T-helper 2 cell treated with Interferon-gamma antibody and Interleukin-4, amounts not matched to agents 100 ng/mL and 5 ng/mL, for 36 hours (primary cell): ENCODE data around the gene CPT2. TPM values are rescaled to one million over a fixed set of nuclear protein-coding genes. Genes with fewer than 3 reads are reported as not detected.

ENCODE experiments used
- intact Hi-C: fragments of 100-400 bp; cut with micrococcal nuclease; formaldehyde crosslinking; loops from one replicate; pipeline ENCODE4 v1.15.1; 2023
- total RNA-seq: library from RNA; stranded (reverse); gene quantifications from 2 replicates; pipeline ENCODE4 v1.2.3, GENCODE V29; 2022

CPT2 gene
- total RNA-seq, 1 donor from 2014 or later: 15.7 TPM

DNA sequence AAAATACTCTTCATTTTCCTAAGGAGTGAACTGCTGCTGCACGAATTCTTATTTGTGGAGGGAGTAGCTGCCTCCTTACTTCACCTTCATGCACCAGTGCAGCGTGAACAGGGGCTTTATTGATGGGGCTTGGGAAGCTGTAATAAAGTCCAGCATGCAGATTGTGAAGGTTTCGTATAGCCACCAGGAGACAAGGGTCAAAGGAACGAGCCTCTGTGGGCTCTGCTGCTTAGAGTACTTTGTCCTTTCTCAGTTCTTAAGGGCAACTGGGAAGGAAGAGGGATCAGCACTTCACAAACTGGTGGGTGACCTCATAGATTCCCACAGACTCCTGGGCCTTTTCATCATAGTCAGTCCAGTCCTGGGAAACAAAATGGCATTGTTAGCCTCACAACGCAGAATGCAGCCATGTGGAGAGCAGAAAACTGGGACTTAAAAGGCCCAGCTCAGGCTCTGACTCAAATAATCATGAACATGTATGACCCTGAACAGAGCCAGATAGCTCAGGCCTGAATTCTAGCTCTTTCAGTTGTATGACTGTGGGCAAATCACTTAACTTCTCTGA lies 17.8 kb downstream of the CPT2 start:
- intact Hi-C loops: no loop called here

- intact Hi-C loops: no loop called here
Observed at GRCh38 chr1:53218201-53218600, 21.6 kb downstream of the CPT2 start.

DNA sequence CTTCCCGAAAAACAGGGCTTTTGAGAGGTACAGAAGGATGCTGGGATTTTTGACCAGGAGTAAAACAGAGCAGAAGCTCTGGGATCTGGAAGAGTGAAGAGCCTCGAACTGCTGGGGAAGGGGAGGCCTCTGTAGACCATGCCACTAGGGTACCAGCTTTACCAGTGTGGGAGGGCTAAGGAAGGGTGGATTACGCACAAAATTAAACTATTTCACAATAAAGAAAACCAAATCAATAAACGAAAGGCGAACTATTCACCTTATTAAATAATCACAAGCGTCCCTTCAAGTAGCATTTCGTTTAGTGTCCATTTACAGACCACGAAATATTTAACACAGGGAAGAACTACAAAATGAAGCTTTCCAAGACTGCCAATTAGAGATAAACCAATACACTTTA lies 23.1 kb downstream of the CPT2 start:
- intact Hi-C loops: loop anchor here (1.0 to 5.0 kb wide), 4 partner anchors 19 to 492 kb away; partner anchors contain the start of genes CPT2, MAGOH and ZYG11B

DNA sequence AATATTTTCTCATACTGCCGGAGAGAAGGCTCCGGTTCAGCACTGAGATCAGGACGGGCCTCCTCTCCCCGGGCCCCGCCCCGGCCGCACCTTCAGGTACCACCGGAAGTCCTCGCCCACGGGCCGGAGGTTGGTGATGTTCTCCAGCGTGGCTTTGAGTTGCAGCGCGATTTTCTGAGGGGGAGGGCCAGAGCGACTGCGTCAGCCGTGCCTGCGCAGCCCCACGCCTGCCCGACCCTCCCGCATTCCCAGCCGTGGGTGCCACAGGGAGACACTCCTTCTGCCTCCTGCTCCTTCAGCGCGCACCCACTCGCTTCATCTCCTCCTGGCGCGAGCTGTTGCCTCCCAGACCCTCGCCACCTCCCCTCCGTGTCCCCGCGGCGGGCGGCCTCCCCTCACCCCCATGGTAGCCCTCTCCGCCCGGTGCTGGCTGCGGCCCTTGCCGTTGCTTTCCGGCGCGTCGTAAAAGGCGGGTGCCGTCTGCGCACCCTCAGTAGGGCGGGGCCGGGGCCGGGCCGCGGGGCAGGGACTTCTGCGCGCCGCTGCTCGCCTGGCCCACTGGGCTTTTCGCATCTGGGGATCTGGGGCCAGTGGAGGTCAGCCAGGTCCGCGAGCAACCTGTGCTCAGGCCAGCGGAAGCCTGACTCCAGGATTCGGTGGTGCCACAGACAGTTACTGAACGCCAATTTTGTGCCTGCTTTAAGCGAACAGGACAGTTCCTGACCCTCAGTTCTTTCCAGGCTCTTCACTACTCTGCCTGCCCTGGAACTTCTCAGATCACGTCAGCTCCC lies 23.7 kb downstream of the CPT2 start, which contains the start of gene CZIB:
CZIB (minus strand) TSS at position 464 of the 791 bp plus-strand sequence; CDS start at position 405, 59 bp downstream.
- intact Hi-C loops: loop anchor here (1.0 to 5.0 kb wide), 4 partner anchors 18 to 493 kb away; partner anchors contain the start of genes CPT2, MAGOH and ZYG11B

- intact Hi-C loops: loop anchor here (1.0 to 5.0 kb wide), 4 partner anchors 17 to 494 kb away; partner anchors contain the start of genes CPT2, MAGOH and ZYG11B
Observed at GRCh38 chr1:53220962-53221286, 24.3 kb downstream of the CPT2 start.

DNA sequence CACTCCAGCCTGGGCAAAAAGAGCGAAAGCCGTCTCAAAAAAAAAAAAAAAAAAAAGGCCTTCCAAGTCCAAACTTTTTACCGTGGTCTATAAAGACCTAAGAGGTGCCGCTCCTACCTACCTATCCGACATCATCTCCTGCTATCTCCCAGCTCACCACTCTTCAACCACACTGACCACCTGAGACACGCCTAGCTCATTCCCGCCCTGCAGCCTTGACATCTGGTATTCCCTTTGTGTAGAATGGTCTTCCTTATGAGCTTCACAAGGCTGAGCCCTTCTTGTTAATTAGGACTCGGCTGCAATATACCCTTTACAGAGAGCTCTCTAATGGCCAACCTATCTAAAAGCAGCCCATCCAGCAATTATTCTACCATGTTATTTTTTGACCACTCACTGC lies 41.0 kb downstream of the CPT2 start:
- intact Hi-C loops: loop anchor here (1.0 kb wide), 3 partner anchors 17 to 89 kb away; partner anchors contain the start of genes CPT2 and CZIB

GRCh38 chr1:53238197-53239155 lies 41.9 kb downstream of the CPT2 start, which contains the start of gene MAGOH:
TSS of gene MAGOH (minus strand) at chr1:53238518. CDS start at chr1:53238448, 70 bp downstream.
- intact Hi-C loops: loop anchor here (1.0 kb wide), 3 partner anchors 18 to 88 kb away; partner anchors contain the start of genes CPT2 and CZIB

GRCh38 chr1:53241828-53242227 lies 45.2 kb downstream of the CPT2 start:
- intact Hi-C loops: no loop called here

DNA sequence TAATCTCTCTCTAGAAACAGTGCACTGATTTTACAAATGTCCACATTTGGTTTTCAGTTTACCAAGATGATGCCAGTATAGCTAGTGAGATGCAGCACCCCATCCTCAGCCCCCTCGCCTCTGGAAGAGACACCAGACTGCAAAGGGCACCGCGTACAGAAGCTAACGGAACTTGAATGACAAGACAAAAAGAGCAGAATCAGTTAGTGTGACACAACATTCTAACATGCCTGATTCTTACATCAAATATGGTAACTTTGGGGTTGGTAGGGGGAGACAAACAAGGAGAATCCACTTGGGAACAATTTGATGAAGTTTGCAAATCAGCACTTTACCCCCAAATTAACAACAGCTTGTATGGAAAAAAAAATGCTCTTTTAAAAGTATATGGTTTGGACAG lies 45.8 kb downstream of the CPT2 start:
- intact Hi-C loops: no loop called here

DNA sequence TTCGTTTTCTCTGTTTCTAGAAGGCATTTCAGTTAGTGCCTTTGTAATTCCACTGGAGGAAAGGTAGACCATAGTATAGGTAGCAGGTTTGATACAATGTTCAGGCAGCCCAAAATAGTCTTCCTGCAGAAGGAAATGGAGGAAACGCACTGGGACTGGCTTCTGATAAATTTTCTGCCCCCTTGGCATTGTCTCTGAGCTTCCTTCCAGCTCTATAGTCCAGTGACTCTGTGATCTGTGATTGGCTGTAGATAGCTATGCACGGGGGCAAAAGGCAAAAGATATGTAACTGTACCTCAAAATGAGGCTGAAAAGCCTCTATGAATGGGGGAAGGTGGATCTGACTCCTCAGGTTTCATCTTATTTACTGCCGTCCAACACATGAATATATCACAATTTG lies 47.5 kb downstream of the CPT2 start:
- intact Hi-C loops: no loop called here

- intact Hi-C loops: no loop called here
Observed at GRCh38 chr1:53246261-53247134, 49.9 kb downstream of the CPT2 start.

DNA sequence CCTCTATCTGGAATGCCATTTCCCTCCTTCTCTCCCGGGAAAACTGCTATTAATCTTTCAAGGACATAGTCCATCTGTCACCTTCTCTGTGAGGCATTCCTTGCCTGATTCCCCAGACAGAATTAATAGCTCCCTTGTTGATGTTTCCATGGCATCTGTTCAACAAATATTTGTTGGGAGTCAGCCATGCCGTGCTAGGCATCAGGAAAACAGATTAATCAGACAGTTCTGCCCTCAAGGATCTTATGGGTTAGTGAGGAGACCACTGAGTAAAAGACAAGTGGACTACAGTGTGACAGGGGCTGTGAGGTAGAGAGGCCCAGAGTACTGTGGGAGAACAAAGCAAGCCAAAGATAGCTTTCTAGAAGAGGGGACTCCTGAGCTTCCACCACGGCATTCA lies 53.1 kb downstream of the CPT2 start:
- intact Hi-C loops: no loop called here

DNA sequence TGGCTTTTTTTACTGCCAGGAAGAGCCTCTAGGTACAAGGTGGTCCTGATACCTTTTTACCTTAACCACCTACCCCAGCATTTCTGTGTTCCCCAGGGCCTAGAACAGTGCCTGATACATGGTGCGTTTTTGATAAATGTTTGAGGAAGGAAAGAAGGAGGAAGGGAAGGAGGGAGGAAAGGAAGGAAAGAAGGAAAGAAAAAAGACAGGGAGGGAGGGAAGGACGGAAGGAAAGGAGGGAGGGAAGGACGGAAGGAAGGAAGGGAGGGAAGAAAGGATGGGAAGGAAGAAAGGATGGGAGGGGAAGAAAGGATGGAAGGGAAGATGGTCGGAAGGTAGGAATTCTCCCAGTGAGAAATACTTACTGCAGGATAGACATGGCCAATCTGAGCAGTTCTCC lies 53.7 kb downstream of the CPT2 start:
- intact Hi-C loops: no loop called here

GRCh38 chr1:53254011-53254640 lies 57.5 kb downstream of the CPT2 start:
- intact Hi-C loops: no loop called here

GRCh38 chr1:53255031-53255430 lies 58.4 kb downstream of the CPT2 start:
- intact Hi-C loops: no loop called here

DNA sequence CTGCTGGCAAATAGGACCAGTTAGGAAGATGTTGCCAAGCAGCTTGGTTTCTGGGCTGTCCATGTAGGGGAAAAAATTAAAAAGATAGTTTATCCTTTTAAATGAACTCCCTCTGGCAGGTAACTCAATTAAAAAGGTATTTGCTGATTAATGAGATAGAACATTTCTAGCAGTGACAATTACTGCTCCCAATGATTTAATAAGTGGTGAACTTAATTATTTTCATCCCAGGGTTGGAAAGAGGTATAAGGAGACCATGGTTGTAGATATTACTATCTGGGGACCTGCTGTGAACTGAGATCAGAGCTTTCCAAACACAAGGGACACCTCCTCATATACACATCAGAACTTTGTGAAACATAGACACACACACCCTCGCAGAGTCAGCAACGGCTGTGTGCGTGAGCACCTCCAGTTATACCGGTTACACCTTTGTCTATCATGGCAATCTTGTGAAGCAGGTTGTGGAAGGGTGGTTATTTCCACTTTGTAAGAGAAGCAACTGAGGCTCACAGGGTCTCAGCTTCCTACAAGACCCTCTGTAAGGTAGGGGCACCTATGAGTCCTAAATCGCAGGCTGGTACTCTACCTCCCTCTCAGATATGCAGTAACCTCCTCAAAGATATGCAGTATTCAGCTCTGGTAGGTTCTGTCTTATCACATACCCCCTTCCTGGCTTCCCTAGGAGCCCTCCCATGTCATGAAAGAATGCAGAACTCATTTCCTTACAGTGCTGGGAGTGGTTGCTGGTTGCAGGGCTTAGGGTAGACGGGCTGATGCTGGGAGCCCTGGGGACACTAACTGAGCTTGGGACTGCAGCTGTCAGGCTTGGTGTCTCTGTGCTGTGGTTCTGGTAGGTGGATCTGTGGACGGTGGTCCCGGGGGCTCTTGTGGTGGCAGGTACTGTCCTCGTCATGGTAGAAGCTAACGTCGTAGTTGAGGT lies 60.2 kb downstream of the CPT2 start:
- intact Hi-C loops: no loop called here

- intact Hi-C loops: no loop called here
Observed at GRCh38 chr1:53257454-53258081, 60.9 kb downstream of the CPT2 start.

GRCh38 chr1:53258216-53258615 lies 61.6 kb downstream of the CPT2 start:
- intact Hi-C loops: no loop called here
